ENCODE results near the gene PLEKHH2. TPM values are rescaled to one million over a fixed set of nuclear protein-coding genes. Genes with fewer than 3 reads are reported as not detected.

The PLEKHH2 gene
- total and polyA plus RNA-seq, 7 donors = 0.69 to 83.1 (median 35.3) TPM

- Histone ChIP-seq H3K27ac (no peak overlapping the region), H3K27me3 (no peaks in the 10 kb centered on the region), H3K4me3 (no peak overlapping the region), H3K36me3 (peaks cover 0 to 24% (median 0%) of the 10 kb centered on the region in 4 donors), H3K9me3 (no peaks in the 10 kb centered on the region), H3K4me1 (no peaks in the 10 kb centered on the region)
- intact Hi-C loops (cut with DNase I) = no loop called here
- no peak for TF ChIP-seq EP300 (IDR thresholded peaks at IDR 0.05)
- no peak for TF ChIP-seq POLR2A (IDR thresholded peaks at IDR 0.05)
- no peak for TF ChIP-seq POLR2AphosphoS5 (IDR thresholded peaks at IDR 0.05)
- TF ChIP-seq CTCF (IDR thresholded peaks at IDR 0.05) = no peak
- DNase-seq = no peak
Observed at GRCh38 chr2:43701111-43701510, 64.1 kb downstream of the PLEKHH2 start.

GRCh38 chr2:43707255-43708015 lies 70.4 kb downstream of the PLEKHH2 start:
- no peaks in the 10 kb centered on the region for H3K9me3 ChIP-seq
- H3K36me3 ChIP-seq = peaks cover 0 to 37% (median under 1%) of the 10 kb centered on the region in 4 donors
- TF ChIP-seq POLR2AphosphoS5 (IDR thresholded peaks at IDR 0.05) (peak in 3 of 4 donors; percentile 9 to 21 (median 15)), POLR2A (IDR thresholded peaks at IDR 0.05) (no peak), EP300 (IDR thresholded peaks at IDR 0.05) (no peak)
- H3K4me3 ChIP-seq = no peak overlapping the region
- intact Hi-C loops (cut with DNase I) = loop anchor here (1.0 kb wide), 1 partner anchor 32 kb away; no protein-coding TSS in a partner anchor
- WGBS, 2 donors = 65 to 71% methylated on average over 7 of the region's 7 CpGs
- H3K27me3 ChIP-seq = no peaks in the 10 kb centered on the region
- peak; percentile 92 for DNase-seq
- peaks cover 0 to 25% (median 21%) of the 10 kb centered on the region in 4 donors for H3K4me1 ChIP-seq
- peak overlapping the region in 3 of 4 donors; percentile 27 to 72 (median 66) for H3K27ac ChIP-seq

- TF ChIP-seq POLR2A (IDR thresholded peaks at IDR 0.05) (no peak), POLR2AphosphoS5 (IDR thresholded peaks at IDR 0.05) (peak in 2 of 4 donors; percentile 13 to 33), CTCF (IDR thresholded peaks at IDR 0.05) (no peak), EP300 (IDR thresholded peaks at IDR 0.05) (no peak)
- Histone ChIP-seq H3K4me3 (no peak overlapping the region), H3K27ac (peak overlapping the region in 3 of 4 donors; percentile 27 to 72 (median 66)), H3K9me3 (no peaks in the 10 kb centered on the region), H3K27me3 (no peaks in the 10 kb centered on the region), H3K36me3 (peaks cover 0 to 39% (median 2%) of the 10 kb centered on the region in 4 donors), H3K4me1 (peaks cover 0 to 25% (median 21%) of the 10 kb centered on the region in 4 donors)
- DNase-seq = no peak
- WGBS, 2 donors = 86 to 89% methylated on average over 6 of the region's 6 CpGs
- intact Hi-C loops (cut with DNase I) = loop anchor here (1.0 kb wide), 1 partner anchor 33 kb away; no protein-coding TSS in a partner anchor
Observed at GRCh38 chr2:43708178-43708577, 71.1 kb downstream of the PLEKHH2 start.

DNA sequence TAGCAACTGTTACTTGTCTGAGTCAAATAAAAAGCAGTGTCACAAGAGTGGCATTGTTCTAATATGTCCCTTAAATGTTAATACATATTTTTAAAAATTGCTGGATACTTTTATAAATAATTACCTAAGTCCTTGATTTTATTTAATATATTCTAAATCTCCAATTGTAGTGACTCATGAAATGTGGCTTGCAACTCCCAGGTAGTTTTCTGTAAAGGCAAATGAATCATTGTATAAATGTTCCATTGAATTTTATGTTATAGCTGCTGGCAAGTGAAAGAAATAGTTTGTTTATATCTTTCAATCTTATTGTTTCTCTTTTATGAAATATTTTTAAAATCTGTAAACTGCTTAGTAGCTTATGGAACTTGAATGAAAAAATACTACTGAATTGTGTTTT lies 71.8 kb downstream of the PLEKHH2 start:
- peaks cover 0 to 25% (median 21%) of the 10 kb centered on the region in 4 donors for H3K4me1 ChIP-seq
- DNase-seq = no peak
- no peaks in the 10 kb centered on the region for H3K27me3 ChIP-seq
- intact Hi-C loops (cut with DNase I) = loop anchor here (1.0 kb wide), 1 partner anchor 34 kb away; no protein-coding TSS in a partner anchor
- no peak overlapping the region for H3K27ac ChIP-seq
- H3K9me3 ChIP-seq = no peaks in the 10 kb centered on the region
- H3K4me3 ChIP-seq = no peak overlapping the region
- TF ChIP-seq CTCF (IDR thresholded peaks at IDR 0.05) = no peak
- TF ChIP-seq POLR2A (IDR thresholded peaks at IDR 0.05) = no peak
- TF ChIP-seq POLR2AphosphoS5 (IDR thresholded peaks at IDR 0.05) = no peak
- TF ChIP-seq EP300 (IDR thresholded peaks at IDR 0.05) = no peak
- H3K36me3 ChIP-seq = peaks cover 0 to 39% (median 2%) of the 10 kb centered on the region in 4 donors

GRCh38 chr2:43710866-43711265 lies 73.8 kb downstream of the PLEKHH2 start:
- TF ChIP-seq POLR2AphosphoS5 (IDR thresholded peaks at IDR 0.05) (no peak), POLR2A (IDR thresholded peaks at IDR 0.05) (no peak), CTCF (IDR thresholded peaks at IDR 0.05) (no peak), EP300 (IDR thresholded peaks at IDR 0.05) (no peak)
- DNase-seq = no peak
- Histone ChIP-seq H3K36me3 (peaks cover 0 to 39% (median 2%) of the 10 kb centered on the region in 4 donors), H3K4me3 (no peak overlapping the region), H3K27ac (no peak overlapping the region), H3K4me1 (peaks cover 0 to 25% (median 21%) of the 10 kb centered on the region in 4 donors), H3K9me3 (no peaks in the 10 kb centered on the region), H3K27me3 (no peaks in the 10 kb centered on the region)
- intact Hi-C loops (cut with DNase I) = no loop called here
